ENCODE data around the gene SPOCK2.

SPOCK2 gene

GRCh38 chr10:72076756-72077155 lies 11.6 kb downstream of the SPOCK2 start:
- H3K9me3 Mint-ChIP-seq: no peaks in the 10 kb centered on the region
- peaks cover 17% of the 10 kb centered on the region for H3K27me3 Mint-ChIP-seq
- no peaks in the 10 kb centered on the region for H3K4me1 Mint-ChIP-seq (ENCODE audit: low read depth)
- no peak overlapping the region for H3K4me3 Mint-ChIP-seq
- H3K27ac Mint-ChIP-seq: no peak overlapping the region
- intact Hi-C loops (cut with micrococcal nuclease): no loop called here
- H3K36me3 Mint-ChIP-seq (ENCODE audit: low read depth): no peaks in the 10 kb centered on the region

DNA sequence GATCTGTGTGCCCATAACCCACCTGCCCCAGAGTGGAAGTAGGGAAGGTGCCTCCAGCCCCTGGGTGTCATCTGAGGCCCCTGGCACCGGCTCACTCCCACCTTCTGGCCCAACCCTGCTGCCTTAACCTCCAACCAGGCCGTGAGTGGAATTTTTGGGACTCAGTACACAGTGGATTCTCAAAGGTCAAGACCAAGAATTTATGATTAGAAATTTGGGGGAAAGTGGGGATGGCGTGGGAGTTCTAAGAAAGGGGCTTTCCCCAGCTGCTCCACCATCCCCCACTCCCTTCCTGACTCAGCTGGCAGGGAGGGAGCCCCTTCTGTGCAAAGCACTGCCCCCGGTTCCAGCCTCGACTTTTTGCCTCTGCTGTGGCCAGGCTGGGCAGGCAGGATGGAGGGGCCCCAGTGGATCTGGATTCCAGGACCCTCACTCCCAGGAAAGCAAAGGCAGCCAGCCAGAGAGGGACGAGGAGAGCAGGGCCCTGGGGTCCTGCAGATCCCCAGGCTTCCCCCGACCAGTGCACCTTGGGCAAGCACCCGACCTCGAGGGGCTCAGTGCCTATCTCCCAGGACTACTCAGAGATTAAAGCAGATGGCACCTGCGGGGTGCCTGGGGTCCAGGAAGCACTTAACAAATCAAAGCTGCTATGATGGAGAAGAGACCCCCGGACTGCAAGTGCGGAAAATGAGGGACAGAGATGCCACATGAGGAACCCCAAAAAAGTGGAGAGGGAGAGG lies 12.8 kb downstream of the SPOCK2 start:
- Mint-ChIP-seq H3K9me3 (no peaks in the 10 kb centered on the region), H3K4me3 (no peak overlapping the region), H3K27ac (no peak overlapping the region), H3K4me1 (ENCODE audit: low read depth) (no peaks in the 10 kb centered on the region), H3K36me3 (ENCODE audit: low read depth) (no peaks in the 10 kb centered on the region), H3K27me3 (peaks cover 17% of the 10 kb centered on the region)
- intact Hi-C loops (cut with micrococcal nuclease): no loop called here

GRCh38 chr10:72074574-72075375 lies 13.6 kb downstream of the SPOCK2 start:
- Mint-ChIP-seq H3K9me3 (no peaks in the 10 kb centered on the region), H3K27ac (no peak overlapping the region), H3K4me1 (ENCODE audit: low read depth) (no peaks in the 10 kb centered on the region), H3K36me3 (ENCODE audit: low read depth) (no peaks in the 10 kb centered on the region), H3K4me3 (no peak overlapping the region), H3K27me3 (peaks cover 17% of the 10 kb centered on the region)
- intact Hi-C loops (cut with micrococcal nuclease): no loop called here

GRCh38 chr10:72073708-72074573 lies 14.4 kb downstream of the SPOCK2 start:
- Mint-ChIP-seq H3K4me3 (no peak overlapping the region), H3K27me3 (peaks cover 18% of the 10 kb centered on the region), H3K4me1 (ENCODE audit: low read depth) (no peaks in the 10 kb centered on the region), H3K9me3 (no peaks in the 10 kb centered on the region), H3K27ac (no peak overlapping the region), H3K36me3 (ENCODE audit: low read depth) (no peaks in the 10 kb centered on the region)
- intact Hi-C loops (cut with micrococcal nuclease): no loop called here

DNA sequence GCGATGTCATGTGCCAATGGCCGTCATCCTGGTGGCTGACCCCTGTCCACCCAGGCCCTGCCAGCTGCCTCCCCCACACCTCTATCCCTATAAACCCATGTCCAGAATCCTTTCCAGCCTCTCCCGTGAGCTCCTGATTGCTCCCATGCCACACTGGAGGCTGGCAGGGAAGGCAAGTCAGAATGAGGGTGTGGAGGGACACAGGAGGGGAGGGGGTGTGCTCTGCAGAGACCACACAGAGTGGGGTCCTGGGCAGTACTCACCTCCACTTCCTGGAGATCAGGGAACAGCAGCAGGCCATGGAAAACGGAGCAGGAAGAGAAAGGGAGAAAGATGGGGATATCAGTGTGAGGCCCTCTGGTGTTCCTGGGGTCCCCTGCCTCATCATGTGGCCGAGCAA lies 15.7 kb downstream of the SPOCK2 start:
- Mint-ChIP-seq H3K4me1 (ENCODE audit: low read depth) (no peaks in the 10 kb centered on the region), H3K4me3 (no peak overlapping the region), H3K27ac (no peak overlapping the region), H3K36me3 (ENCODE audit: low read depth) (no peaks in the 10 kb centered on the region), H3K27me3 (peaks cover 18% of the 10 kb centered on the region), H3K9me3 (no peaks in the 10 kb centered on the region)
- intact Hi-C loops (cut with micrococcal nuclease): no loop called here

GRCh38 chr10:72072046-72072445 lies 16.3 kb downstream of the SPOCK2 start:
- Mint-ChIP-seq H3K27ac (no peak overlapping the region), H3K4me1 (ENCODE audit: low read depth) (no peaks in the 10 kb centered on the region), H3K4me3 (no peak overlapping the region)

DNA sequence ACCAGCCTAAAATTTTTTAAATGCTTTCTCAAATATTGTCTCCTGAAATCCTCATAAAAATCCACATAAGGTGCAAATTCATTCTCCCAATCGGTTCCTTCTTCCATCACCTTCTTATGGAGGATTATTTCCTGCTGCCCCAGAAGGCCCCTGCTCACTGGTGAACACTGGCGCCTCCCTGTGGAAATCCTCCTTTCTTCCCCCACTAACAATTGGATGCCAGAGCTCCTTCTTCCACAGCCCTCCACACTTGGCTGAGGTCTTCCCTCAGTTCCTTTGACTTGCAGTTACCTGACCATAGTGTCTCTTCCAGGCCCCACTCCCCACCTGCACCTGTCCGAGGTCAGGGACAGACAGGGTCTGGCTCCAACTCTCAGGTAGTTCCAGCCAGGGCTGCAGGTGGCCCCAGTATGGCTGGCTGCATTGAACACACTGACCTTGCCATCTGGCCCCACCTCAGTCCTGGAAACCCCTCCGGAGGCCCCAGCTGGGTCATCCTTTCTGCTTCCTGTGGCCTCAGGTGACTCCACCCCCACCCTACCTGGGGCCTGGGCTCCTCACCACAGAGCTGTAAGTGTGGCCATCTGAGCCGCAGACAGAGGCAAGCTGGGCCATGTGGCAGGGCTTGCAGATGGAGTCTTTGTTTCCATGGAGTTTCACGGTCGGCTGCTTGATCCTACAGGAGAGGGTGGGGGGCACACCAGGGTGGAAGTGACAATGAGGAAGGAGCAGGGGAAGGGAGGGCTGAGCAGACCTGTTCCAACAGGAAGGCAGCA lies 18.4 kb downstream of the SPOCK2 start:
- H3K9me3 Mint-ChIP-seq: no peaks in the 10 kb centered on the region
- no peaks in the 10 kb centered on the region for H3K36me3 Mint-ChIP-seq (ENCODE audit: low read depth)
- H3K27me3 Mint-ChIP-seq: peaks cover 13% of the 10 kb centered on the region
- intact Hi-C loops (cut with micrococcal nuclease): no loop called here
- H3K27ac Mint-ChIP-seq: no peak overlapping the region
- H3K4me1 Mint-ChIP-seq (ENCODE audit: low read depth): no peaks in the 10 kb centered on the region
- no peak overlapping the region for H3K4me3 Mint-ChIP-seq

More at GRCh38 chr10:72072046-72072445, 16.3 kb downstream of the SPOCK2 start:
- peaks cover 18% of the 10 kb centered on the region for H3K27me3 Mint-ChIP-seq
- intact Hi-C loops (cut with micrococcal nuclease): no loop called here
- H3K9me3 Mint-ChIP-seq: no peaks in the 10 kb centered on the region
- no peaks in the 10 kb centered on the region for H3K36me3 Mint-ChIP-seq (ENCODE audit: low read depth)

GRCh38 chr10:72068901-72069446 lies 19.4 kb downstream of the SPOCK2 start:
- Mint-ChIP-seq H3K36me3 (ENCODE audit: low read depth) (no peaks in the 10 kb centered on the region), H3K4me1 (ENCODE audit: low read depth) (no peaks in the 10 kb centered on the region), H3K27me3 (peaks cover 9% of the 10 kb centered on the region), H3K4me3 (no peak overlapping the region), H3K27ac (no peak overlapping the region), H3K9me3 (no peaks in the 10 kb centered on the region)
- intact Hi-C loops (cut with micrococcal nuclease): no loop called here

DNA sequence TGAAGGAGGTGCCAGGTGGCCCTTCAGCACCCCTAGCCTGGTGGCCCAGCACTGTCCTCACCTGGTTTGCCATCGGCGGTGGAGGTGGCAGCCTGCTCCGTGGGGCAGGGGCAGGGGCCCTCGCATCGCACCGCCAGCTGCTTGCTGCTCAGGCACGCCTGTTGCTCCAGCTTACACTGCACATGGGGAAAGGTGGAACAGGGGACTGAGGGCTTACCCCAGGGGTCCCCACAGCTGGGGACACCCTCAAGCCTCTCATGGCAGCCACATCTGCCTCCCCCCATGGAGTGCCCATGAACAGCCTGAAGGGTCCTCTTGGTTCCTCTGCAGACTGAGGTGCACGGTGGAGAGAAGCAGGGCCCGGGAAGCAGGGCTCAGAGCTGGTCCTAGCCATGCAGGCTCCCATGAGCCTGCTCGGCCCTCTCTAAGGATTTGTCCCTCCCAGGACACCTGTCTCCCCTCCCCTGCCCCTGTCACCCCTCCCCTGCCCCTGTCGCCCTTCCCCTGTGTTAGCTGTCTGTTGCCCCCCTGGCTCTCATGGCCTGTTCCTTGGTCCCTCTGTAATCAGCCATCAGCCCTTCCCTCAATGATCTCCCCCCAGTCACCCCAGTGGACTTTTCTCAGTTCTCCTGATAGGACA lies 20.1 kb downstream of the SPOCK2 start:
- intact Hi-C loops (cut with micrococcal nuclease): no loop called here
- no peak overlapping the region for H3K4me3 Mint-ChIP-seq
- H3K27me3 Mint-ChIP-seq: peaks cover 4% of the 10 kb centered on the region
- no peak overlapping the region for H3K27ac Mint-ChIP-seq
- no peaks in the 10 kb centered on the region for H3K36me3 Mint-ChIP-seq (ENCODE audit: low read depth)
- no peaks in the 10 kb centered on the region for H3K9me3 Mint-ChIP-seq
- no peaks in the 10 kb centered on the region for H3K4me1 Mint-ChIP-seq (ENCODE audit: low read depth)

DNA sequence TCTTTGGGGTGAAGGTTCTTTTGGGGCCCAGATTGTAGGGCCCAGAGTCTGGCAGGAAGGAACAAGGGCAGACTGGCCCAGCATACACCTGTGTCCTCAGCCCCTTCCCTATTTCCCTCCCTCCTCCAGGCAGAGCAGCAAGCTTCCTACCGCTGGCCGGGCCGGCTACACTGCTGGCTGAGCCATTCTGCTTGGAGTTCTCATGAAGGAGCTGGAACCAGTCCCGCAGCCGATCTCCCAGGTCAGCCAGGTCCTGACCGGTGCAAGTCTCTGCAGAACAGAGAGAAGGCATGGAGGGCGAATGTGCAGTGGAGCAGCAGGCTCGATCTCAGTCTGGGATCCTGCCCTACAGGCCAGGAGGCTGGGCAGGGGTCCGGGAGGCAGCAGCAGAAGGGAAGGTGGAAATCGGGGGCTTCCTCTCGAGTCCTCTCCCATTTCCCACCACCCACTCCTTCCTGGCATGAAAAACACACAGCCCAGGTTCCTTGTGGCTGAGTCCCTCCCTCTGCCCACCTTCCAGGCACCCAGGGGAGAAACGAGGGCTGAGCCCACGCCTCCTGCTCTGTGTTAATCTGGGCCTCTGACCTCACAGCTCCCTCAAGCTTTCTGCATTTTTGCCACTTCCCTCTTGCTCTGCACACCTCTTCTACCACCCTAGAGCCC lies 20.8 kb downstream of the SPOCK2 start:
- H3K27me3 Mint-ChIP-seq: peaks cover 2% of the 10 kb centered on the region
- no peaks in the 10 kb centered on the region for H3K4me1 Mint-ChIP-seq (ENCODE audit: low read depth)
- H3K36me3 Mint-ChIP-seq (ENCODE audit: low read depth): no peaks in the 10 kb centered on the region
- H3K27ac Mint-ChIP-seq: no peak overlapping the region
- H3K9me3 Mint-ChIP-seq: no peaks in the 10 kb centered on the region
- no peak overlapping the region for H3K4me3 Mint-ChIP-seq
- intact Hi-C loops (cut with micrococcal nuclease): no loop called here

DNA sequence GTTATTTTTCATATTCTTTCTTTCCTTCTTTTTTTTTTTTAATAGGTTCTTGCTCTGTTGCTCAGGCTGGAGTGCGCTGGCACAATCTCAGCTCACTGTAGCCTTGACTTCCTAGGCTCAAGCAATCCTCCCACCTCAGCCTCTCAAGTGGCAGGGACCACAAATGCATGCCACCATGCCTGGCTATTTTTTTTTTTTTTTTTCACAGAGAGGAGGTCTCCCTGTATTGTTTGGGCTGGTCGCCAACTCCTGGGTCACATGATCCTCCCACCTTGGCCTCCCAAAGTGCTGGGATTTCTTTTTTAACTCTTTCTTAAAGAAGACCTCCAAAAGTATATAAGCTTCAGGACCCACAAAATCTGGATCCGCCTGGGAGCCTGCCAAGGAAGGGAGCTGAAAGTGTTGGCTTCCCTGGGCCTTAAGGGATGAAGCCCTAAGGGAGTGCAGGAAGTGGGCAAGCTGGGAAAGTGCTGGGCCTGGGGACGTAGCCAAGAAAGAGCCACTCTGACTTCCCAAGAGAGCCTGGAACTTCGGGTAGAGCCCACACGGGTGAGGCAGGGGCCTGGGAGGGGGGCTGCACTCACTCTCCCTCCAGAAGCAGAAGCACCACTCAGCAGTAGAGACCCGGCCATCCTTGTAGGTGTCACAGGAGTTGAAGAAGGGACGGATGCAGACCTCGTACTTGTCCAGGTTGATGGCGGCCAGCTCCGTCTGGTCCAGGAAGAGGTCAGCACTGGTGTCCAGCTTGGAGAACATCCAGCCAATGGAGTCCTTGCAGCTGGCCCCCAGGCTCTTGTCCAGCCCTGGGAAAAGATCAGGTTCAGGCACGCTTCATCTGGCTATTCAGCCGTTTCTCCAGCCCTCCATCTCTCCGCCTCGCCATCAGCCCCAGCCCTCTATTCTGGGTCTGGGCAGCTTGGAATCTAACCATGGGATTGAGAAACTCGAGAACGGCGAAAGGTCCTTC lies 21.8 kb downstream of the SPOCK2 start:
- Mint-ChIP-seq H3K27ac (no peak overlapping the region), H3K27me3 (peaks cover 3% of the 10 kb centered on the region), H3K4me3 (no peak overlapping the region), H3K9me3 (no peaks in the 10 kb centered on the region), H3K36me3 (ENCODE audit: low read depth) (no peaks in the 10 kb centered on the region), H3K4me1 (ENCODE audit: low read depth) (no peaks in the 10 kb centered on the region)
- intact Hi-C loops (cut with micrococcal nuclease): no loop called here

Measured in dendritic cell treated with granulocyte-macrophage colony-stimulating factor and Interleukin-4, amounts not matched to agents 40 ng/mL and 50 ng/mL, for 4 days (primary cell).